Measurements from ENCODE around the gene SEC24D. TPM values are rescaled to one million over a fixed set of nuclear protein-coding genes. Genes with fewer than 3 reads are reported as not detected.

The SEC24D gene
- total and polyA plus RNA-seq, 9 of the 15 experiments (the other 6 are each of a cell fraction or from before 2014, with no cell fraction given): 7.1 to 22.5 (median 11.3) TPM

DNA sequence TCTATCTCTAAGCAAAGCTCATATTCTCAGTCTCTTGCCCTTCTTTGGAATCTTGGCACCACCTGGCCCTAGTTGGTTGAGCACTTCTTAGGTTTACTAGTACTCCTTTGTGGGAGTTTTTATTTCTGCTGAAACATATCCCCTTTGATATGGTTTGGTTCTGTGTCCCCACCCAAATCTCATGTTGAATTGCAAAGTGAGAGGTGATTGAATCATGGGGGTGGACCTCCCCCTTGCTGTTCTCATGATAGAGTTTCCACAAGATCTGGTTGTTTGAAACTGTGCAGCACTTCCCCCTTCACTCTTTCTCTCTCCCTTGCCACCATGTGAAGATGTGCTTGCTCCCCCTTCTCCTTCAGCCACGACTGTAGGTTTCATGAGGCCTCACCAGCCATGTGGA is 30.5 kb upstream of the SEC24D start:
- CTCF ChIA-PET (ENCODE audit: low intra/inter-chr PET ratio): no interaction called here
- 0% methylated on average over 1 of the region's 1 CpG for WGBS (ENCODE audit: insufficient coverage, low coverage, missing lambda C conversion rate)
- Histone ChIP-seq H3K4me3 (no peak overlapping the region), H4K20me1 (replicated peaks; ENCODE audit: control insufficient read depth, insufficient read depth, low read length) (no peaks in the 10 kb centered on the region), H3K4me2 (ENCODE audit: insufficient read depth, low read length) (no peak overlapping the region), H3K9me1 (ENCODE audit: control insufficient read depth, insufficient read depth, low read length) (no peaks in the 10 kb centered on the region), H3K79me2 (ENCODE audit: control insufficient read depth, insufficient read depth, low read length) (no peaks in the 10 kb centered on the region), H3K9me3 (replicated peaks; ENCODE audit: control insufficient read depth, insufficient read depth, low read depth, low read length) (no peaks in the 10 kb centered on the region), H3K27ac (ENCODE audit: extremely low read depth, low read depth, low read length) (no peak overlapping the region), H3K9ac (ENCODE audit: insufficient read depth in 1 of 2, low read depth in 2 of 2, low read length in 2 of 2) (no peak overlapping the region), H3K4me1 (replicated peaks in 1 of 2; ENCODE audit: control insufficient read depth in 2 of 2, insufficient read depth in 2 of 2, low read length in 2 of 2) (no peaks in the 10 kb centered on the region), H3K27me3 (ENCODE audit: control insufficient read depth in 2 of 2, insufficient read depth in 2 of 2, low read length in 2 of 2) (peaks cover 0 to 7% of the 10 kb centered on the region in 2 experiments; a peak in 2 of 5 replicates), H3K36me3 (ENCODE audit: control insufficient read depth, insufficient read depth, low read length) (no peaks in the 10 kb centered on the region), H2AFZ (ENCODE audit: low read depth, low read length) (no peak overlapping the region)
- in situ Hi-C loops (cut with MboI): no loop called here
- no peak for FAIRE-seq
- POLR2A ChIA-PET: no interaction called here
- no peak for DNase-seq (ENCODE audit: extremely low read depth in 1 of 4, low spot score in 3 of 4)
- no peak for ATAC-seq
- intact Hi-C loops (cut with micrococcal nuclease): no loop called here
- no TSS peak for BruUV-seq (replicated peaks)
- no peak for TF ChIP-seq ZNF146 (CRISPR knock-in tag; IDR thresholded peaks at IDR 0.05; ENCODE audit: unreplicated experiment)
- no peak for TF ChIP-seq PURB (CRISPR knock-in tag; IDR thresholded peaks at IDR 0.05; ENCODE audit: low read depth)
- TF ChIP-seq ZNF41 (CRISPR knock-in tag; conservative IDR thresholded peaks at IDR 0.05): no peak
- TF ChIP-seq ZFP91 (CRISPR knock-in tag; IDR thresholded peaks at IDR 0.05): no peak
- TF ChIP-seq, protein P1, sequence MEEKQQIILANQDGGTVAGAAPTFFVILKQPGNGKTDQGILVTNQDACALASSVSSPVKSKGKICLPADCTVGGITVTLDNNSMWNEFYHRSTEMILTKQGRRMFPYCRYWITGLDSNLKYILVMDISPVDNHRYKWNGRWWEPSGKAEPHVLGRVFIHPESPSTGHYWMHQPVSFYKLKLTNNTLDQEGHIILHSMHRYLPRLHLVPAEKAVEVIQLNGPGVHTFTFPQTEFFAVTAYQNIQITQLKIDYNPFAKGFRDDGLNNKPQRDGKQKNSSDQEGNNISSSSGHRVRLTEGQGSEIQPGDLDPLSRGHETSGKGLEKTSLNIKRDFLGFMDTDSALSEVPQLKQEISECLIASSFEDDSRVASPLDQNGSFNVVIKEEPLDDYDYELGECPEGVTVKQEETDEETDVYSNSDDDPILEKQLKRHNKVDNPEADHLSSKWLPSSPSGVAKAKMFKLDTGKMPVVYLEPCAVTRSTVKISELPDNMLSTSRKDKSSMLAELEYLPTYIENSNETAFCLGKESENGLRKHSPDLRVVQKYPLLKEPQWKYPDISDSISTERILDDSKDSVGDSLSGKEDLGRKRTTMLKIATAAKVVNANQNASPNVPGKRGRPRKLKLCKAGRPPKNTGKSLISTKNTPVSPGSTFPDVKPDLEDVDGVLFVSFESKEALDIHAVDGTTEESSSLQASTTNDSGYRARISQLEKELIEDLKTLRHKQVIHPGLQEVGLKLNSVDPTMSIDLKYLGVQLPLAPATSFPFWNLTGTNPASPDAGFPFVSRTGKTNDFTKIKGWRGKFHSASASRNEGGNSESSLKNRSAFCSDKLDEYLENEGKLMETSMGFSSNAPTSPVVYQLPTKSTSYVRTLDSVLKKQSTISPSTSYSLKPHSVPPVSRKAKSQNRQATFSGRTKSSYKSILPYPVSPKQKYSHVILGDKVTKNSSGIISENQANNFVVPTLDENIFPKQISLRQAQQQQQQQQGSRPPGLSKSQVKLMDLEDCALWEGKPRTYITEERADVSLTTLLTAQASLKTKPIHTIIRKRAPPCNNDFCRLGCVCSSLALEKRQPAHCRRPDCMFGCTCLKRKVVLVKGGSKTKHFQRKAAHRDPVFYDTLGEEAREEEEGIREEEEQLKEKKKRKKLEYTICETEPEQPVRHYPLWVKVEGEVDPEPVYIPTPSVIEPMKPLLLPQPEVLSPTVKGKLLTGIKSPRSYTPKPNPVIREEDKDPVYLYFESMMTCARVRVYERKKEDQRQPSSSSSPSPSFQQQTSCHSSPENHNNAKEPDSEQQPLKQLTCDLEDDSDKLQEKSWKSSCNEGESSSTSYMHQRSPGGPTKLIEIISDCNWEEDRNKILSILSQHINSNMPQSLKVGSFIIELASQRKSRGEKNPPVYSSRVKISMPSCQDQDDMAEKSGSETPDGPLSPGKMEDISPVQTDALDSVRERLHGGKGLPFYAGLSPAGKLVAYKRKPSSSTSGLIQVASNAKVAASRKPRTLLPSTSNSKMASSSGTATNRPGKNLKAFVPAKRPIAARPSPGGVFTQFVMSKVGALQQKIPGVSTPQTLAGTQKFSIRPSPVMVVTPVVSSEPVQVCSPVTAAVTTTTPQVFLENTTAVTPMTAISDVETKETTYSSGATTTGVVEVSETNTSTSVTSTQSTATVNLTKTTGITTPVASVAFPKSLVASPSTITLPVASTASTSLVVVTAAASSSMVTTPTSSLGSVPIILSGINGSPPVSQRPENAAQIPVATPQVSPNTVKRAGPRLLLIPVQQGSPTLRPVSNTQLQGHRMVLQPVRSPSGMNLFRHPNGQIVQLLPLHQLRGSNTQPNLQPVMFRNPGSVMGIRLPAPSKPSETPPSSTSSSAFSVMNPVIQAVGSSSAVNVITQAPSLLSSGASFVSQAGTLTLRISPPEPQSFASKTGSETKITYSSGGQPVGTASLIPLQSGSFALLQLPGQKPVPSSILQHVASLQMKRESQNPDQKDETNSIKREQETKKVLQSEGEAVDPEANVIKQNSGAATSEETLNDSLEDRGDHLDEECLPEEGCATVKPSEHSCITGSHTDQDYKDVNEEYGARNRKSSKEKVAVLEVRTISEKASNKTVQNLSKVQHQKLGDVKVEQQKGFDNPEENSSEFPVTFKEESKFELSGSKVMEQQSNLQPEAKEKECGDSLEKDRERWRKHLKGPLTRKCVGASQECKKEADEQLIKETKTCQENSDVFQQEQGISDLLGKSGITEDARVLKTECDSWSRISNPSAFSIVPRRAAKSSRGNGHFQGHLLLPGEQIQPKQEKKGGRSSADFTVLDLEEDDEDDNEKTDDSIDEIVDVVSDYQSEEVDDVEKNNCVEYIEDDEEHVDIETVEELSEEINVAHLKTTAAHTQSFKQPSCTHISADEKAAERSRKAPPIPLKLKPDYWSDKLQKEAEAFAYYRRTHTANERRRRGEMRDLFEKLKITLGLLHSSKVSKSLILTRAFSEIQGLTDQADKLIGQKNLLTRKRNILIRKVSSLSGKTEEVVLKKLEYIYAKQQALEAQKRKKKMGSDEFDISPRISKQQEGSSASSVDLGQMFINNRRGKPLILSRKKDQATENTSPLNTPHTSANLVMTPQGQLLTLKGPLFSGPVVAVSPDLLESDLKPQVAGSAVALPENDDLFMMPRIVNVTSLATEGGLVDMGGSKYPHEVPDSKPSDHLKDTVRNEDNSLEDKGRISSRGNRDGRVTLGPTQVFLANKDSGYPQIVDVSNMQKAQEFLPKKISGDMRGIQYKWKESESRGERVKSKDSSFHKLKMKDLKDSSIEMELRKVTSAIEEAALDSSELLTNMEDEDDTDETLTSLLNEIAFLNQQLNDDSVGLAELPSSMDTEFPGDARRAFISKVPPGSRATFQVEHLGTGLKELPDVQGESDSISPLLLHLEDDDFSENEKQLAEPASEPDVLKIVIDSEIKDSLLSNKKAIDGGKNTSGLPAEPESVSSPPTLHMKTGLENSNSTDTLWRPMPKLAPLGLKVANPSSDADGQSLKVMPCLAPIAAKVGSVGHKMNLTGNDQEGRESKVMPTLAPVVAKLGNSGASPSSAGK (IDR thresholded peaks at IDR 0.05): no peak
- TF ChIP-seq SPI1 (IDR thresholded peaks at IDR 0.05; ENCODE audit: borderline replicate concordance, low read depth, low read length): no peak
- TF ChIP-seq ILK (tag; IDR thresholded peaks at IDR 0.05; ENCODE audit: borderline replicate concordance, low read depth): no peak
- no peak for TF ChIP-seq KDM2B (CRISPR knock-in tag; IDR thresholded peaks at IDR 0.05)
- TF ChIP-seq, protein P2, sequence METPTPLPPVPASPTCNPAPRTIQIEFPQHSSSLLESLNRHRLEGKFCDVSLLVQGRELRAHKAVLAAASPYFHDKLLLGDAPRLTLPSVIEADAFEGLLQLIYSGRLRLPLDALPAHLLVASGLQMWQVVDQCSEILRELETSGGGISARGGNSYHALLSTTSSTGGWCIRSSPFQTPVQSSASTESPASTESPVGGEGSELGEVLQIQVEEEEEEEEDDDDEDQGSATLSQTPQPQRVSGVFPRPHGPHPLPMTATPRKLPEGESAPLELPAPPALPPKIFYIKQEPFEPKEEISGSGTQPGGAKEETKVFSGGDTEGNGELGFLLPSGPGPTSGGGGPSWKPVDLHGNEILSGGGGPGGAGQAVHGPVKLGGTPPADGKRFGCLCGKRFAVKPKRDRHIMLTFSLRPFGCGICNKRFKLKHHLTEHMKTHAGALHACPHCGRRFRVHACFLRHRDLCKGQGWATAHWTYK (CRISPR knock-in tag; IDR thresholded peaks at IDR 0.05): no peak
